GM19240 (cell line): ENCODE data around the gene MTG2.

ENCODE experiments used
- DNase-seq: peaks from one replicate; pipeline ENCODE4 v3.0.0; 2011; ENCODE audit warnings: low spot score; ENCODE audit not compliant: insufficient read length

MTG2 gene

GRCh38 chr20:62160876-62161275 is 22.0 kb upstream of the MTG2 start:
- DNase-seq = no peak

DNA sequence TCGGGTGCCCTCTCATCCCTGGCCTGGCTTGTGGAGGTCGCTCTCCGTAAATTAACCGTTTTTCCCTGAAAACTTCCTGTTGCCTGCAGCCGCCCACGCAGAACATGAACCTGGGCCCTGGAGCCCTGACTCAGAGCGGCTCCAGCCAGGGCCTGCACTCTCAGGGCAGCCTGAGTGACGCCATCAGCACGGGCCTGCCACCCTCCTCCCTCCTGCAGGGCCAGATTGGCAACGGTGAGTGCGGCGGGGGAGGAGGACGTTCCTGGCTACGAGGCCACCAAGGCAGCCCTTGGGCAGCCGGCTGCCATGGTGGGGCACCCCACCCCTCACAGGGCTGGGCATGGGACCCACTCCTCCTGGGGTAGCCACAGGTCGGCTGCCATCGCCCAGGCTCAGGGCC is 21.5 kb upstream of the MTG2 start:
- no peak for DNase-seq

- DNase-seq = no peak
Measured at GRCh38 chr20:62162765-62163484, 19.9 kb upstream of the MTG2 start.

GRCh38 chr20:62163485-62163865 is 19.4 kb upstream of the MTG2 start:
- DNase-seq = no peak

- DNase-seq = no peak
Measured at GRCh38 chr20:62163986-62164762, 18.7 kb upstream of the MTG2 start.

DNA sequence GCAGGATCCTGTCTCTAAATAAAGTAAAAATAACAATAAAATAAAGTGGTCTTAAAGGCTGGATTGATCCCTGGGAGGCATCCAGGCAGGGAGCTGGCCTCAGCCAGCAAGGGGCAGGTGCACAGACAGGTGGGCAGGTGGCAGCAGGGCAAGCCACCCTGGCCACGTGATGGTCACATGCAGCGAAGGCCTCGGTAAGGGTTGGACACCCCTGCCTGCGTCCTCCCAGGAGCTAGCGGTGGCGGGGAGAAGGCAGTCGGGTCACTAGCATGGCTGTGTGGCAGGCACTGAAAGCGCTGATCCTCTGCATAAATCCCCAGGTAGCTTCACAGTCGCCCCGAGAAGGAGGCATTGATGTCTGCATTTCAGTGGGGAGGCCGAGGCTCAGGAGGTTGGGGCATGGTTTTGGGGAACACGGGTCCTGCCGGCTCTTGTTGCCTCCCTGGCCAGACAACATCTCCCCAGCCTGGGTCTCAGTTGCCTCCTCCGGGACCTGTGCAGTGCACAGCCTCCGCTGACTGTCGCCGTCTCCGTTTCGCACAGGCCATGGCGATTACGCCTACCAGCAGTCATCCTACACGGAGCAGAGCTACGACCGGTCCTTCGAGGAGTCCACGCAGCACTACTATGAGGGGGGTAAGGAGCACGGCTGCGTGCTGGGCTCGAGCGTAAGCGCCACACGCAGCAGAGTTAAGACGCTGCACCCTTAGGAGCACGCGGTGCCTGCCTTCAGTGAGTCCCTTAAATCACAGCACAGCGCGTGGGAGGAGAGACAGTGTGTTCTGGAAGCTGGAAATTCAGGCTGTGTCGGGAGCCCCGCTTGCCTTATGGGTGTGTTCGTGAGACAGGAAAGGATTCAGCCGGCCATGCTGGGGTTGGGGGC is 17.7 kb upstream of the MTG2 start:
- no peak for DNase-seq

DNA sequence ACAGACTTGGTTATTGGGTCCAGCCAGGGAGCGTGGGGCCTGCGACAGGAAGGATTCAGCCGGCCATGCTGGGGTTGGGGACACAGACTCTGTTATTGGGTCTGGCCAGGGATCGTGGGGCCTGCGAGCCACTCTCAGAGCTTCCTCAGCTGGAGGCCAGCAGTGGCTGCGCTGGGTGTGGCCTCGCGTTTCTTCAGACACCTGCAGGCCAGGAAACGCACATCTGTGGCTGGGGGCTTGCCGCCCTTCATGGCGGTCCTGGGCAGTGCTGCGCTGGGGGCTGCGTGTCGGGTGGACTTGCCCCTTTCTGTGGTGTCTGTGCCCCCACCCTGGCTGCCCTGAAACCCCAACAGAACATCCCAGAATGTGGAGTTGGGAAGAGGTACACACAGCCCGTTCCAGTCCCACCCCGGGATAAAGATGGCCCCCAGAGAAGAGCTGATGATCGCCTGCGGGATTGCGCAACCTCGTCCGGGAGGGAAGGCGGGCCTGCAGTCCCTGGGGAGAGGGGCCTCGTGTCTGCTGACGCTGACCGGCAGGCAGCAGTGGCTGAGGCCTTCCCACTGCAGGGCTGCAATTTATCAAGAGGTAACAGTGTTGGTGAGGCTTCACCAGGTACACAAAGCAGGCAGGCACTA is 16.9 kb upstream of the MTG2 start:
- no peak for DNase-seq

- DNase-seq = no peak
Measured at GRCh38 chr20:62167474-62167873, 15.4 kb upstream of the MTG2 start.

- no peak for DNase-seq
Measured at GRCh38 chr20:62168061-62168460, 14.8 kb upstream of the MTG2 start.

DNA sequence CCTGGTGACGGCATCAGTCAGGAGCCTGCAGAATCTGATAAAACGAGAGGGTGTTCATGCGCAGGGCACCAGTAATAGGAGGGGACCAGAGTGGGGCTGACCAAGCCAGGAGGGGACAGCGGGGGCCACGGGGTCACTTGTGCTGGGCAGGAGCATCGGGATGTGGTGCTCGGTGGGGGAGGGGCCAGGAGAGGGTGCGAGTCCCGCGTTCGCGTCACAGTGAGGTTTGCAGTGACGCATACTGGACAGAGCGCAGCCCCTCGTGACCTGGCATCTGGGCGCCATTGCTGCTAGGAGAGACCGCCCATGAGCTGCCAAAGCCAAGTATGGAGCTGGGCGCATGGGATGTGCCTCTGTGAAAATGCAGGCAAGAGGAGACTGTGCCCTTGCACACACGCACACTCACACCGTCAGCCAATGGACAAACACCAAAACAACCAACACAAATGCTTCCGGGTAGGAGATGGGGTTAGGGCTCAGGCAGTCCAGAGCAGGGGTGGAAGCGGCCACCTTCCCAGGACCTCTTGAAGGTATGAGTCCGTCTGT is 13.9 kb upstream of the MTG2 start:
- no peak for DNase-seq

DNA sequence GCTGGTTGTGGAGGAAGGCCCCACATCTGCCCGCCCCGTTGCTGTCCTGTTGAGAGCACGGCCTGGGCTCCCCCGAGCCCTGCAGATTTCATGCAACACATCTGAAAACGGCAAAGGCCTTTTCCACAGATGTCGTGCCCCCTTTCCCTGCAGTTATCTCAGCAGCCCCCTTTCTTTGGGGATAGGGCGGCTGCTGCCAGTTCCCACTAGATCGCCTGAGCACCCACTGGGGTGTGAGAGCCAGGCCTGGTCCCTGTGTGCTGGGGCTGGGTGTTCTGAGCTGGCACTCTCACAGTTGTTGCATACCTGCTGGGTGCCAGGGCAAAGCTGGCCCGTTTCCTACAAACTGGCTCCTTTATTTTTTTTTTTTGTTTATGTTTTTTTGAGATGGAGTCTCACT is 12.3 kb upstream of the MTG2 start:
- DNase-seq = no peak

- DNase-seq = no peak
Measured at GRCh38 chr20:62171245-62171644, 11.6 kb upstream of the MTG2 start.

GRCh38 chr20:62172666-62173065 is 10.2 kb upstream of the MTG2 start:
- DNase-seq = no peak

DNA sequence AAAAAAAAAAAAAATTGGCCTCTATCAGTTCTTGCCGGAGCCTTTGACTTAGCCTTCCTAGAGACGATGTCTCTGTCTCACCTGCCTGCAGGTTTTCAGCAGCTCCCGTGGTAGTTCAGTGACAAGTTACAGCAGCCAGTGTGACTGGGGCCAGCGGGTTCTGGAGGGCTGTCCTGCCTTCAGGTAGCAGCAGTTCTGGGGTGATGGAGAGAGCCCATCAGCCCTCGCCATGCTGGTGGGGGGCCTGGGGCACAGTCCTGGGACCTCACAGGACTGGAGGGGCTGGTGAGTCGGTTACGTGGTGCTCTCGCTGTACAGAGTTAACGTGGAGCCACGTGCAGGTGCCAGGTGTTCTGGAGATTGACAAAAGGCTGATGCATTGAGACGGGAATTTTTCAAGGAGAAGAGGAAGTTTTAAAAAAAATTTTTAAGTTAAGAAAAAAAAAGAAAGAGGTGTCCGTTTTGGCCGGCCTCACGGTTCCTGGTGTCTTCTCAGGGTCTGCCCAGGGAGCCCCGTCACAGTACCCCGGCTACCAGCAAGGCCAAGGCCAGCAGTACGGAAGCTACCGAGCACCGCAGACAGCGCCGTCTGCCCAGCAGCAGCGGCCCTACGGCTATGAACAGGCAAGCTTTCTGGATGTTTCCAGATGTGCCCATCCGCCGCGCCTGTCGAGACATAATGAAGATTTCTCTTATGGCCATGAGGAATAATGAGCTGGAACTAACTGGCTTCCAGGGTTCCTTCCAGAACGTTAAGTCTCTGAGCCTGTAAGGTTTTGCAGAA is 8.6 kb upstream of the MTG2 start:
- no peak for DNase-seq

DNA sequence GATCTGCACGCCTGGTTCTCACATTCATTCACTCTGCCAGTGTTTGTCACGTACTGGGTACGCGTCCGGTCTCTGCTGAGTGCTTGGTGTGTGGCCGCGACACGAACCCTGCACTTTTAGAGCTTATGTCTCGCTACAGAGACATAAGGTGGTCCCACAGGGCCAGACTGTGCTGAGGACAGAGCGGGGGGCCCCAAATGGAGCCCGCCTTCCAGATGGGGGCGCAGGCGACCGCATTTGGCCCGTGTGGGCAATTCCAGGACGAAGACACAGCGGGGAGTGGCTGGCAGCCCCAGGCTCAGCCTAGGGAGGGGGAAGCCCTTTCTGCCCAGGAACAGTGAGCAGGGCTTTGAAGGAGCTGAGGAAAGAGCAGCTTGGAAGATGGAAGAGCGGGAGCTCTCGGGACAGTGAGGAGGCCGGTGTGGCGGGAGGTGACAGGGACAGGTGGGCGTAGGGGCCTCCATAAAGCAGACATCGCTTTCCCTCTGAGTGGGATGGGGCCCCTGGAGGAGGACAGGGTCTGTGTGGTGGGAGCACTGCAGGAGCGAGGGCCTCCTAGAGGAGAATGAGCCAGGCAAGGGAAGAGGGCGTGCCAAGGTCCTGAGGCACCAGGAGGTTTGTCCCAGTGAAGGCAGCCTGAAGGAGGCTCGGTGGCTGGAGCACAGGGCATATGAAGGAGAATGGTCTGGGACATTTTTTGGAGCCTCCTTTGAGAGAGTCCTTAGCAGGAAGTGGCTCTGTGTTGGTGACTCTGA is 7.8 kb upstream of the MTG2 start:
- no peak for DNase-seq

GRCh38 chr20:62175711-62176110 is 7.1 kb upstream of the MTG2 start:
- no peak for DNase-seq

- no peak for DNase-seq
Measured at GRCh38 chr20:62176866-62177265, 6.0 kb upstream of the MTG2 start.

- no peak for DNase-seq
Measured at GRCh38 chr20:62177307-62177706, 5.5 kb upstream of the MTG2 start.

- no peak for DNase-seq
Measured at GRCh38 chr20:62178316-62179161, 4.3 kb upstream of the MTG2 start.
